HG03097 (cell line): ENCODE results near the gene CDC26.
"Not testable (repeated sequence)": the region's sequence is repeated elsewhere in the genome, so short reads cannot be mapped to it uniquely, and the experiment has no call there.

Experiments
- ATAC-seq: cut with Tn5 transposase; IDR thresholded peaks from one replicate; pipeline ENCODE4 v1.9.1; 2021; ENCODE audit not compliant: unreplicated experiment, low FRiP score

The CDC26 gene

DNA sequence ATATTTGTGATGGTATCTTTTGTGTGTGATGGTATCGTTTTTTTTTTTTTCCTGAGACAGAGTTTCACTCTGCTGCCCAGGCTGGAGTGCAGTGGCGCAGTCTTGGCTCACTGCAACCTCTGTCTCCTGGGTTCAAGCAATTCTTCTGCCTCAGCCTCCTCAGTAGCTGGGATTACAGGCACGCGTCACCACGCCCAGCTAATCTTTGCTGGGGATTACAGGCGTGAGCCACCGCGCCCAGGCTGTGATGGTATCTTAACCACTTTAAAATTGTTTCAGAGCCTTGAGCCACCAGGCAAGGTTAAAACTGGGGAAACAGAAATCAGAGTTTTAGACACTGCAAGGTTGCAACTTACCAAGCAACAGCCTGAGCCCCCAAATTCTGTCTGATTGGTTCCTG lies 20.9 kb upstream of the CDC26 start:
- ATAC-seq, result not testable (repeated sequence)

GRCh38 chr9:113293285-113293878 lies 18.0 kb upstream of the CDC26 start:
- no peak for ATAC-seq

DNA sequence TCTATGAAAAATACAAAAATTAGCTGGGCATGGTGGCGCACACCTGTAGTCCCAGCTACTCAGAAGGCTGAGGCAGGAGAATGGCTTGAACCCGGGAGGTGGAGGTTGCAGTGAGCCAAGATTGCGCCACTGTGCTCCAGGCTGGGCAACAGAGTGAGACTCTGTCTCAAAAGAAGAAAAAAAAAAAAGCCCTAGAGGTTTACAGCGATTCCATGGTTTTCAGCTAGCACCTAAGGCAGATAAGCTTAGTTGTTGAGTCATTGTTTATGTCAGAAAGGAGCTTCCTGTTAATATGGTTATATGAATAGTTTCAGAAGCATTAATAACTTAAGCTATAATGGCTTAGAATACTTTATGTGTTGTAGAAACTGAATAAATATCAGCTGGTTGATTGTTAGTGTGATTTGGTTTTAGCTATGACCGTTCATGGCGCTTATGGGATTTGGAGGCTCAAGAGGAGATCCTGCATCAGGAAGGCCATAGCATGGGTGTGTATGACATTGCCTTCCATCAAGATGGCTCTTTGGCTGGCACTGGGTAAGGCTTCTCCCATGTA lies 14.8 kb upstream of the CDC26 start:
- ATAC-seq, result no peak

- ATAC-seq, result no peak
These were observed 13.7 kb upstream of the CDC26 start for GRCh38 chr9:113289091-113289490.

DNA sequence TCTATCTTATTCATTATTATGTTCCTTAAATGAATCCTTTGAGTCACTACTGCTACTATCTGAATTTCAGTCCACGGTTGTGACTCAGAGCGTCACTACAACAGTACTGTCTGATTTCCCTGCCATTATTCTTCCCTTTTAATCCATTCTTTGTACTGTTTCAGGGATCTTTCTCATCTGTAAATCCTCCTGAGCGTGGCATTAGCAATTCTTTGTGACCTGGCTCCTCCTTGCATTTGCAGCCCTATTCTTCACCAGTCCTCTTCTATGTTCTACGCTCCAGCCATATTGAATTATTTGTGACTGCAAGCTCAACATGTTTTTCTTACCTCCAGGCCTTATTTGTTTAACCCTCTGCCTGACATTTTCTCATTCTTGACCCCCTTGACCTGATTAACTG lies 6.0 kb upstream of the CDC26 start:
- no peak for ATAC-seq

DNA sequence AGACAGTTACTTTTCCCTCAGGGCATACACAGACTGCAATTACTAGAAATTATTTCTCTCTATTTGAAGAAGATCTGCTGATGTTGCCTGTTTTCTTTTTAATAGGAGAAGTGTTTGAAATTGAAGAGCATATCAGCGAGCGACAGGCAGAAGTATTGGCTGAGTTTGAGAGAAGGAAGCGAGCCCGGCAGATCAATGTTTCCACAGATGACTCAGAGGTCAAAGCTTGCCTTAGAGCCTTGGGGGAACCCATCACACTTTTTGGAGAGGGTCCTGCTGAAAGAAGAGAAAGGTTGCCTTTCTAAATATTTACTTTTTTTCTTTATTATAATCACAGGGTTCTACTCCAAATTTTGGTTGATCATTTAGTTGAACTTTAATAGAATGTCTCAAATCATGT lies 3.5 kb upstream of the CDC26 start:
- no peak for ATAC-seq

- ATAC-seq, result peak; percentile 7
These were observed 757 bp downstream of the CDC26 start for GRCh38 chr9:113274474-113275156.

- ATAC-seq, result no peak
These were observed 5.5 kb downstream of the CDC26 start for GRCh38 chr9:113269871-113270270.

DNA sequence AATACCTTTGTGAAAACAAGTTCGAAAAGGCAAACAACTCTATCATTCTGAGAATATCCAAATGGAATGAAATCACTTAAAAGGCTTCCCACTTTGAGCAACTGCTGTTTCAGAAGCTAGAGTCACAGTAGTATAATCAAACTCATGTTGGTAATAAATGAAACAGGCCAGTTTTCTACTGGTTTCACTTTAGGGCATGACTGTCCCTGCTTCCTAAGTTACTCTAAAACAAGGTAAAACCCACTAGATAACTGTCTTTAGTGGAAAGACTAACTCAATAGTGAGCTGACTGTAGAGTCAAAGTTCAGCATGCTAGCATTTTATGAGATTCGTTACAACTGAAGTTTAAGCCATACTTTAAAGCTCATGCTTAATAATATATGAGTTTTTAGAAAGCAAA lies 6.0 kb downstream of the CDC26 start:
- ATAC-seq, result no peak

- no peak for ATAC-seq
These were observed 7.3 kb downstream of the CDC26 start for GRCh38 chr9:113267911-113268566.

DNA sequence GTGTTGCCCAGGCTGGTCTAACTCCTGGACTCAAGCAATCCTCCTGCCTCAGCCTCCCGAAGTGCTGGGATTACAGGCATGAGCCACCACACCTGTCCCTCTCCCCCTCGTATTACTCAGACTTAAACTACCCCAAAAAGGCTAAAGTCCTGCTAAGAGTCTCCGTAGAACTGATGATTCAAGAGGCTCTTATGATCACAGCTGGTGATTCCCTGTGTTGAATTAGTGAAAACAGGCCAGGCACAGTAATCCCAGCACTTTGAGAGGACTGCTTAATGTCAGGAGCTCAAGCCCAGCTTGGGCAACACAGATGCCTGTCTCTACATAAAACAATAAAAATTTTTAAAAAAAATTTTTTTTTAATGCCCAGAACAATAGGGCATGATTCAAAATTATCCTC lies 9.2 kb downstream of the CDC26 start:
- ATAC-seq, result no peak

GRCh38 chr9:113261917-113262671 lies 13.3 kb downstream of the CDC26 start:
- ATAC-seq, result no peak

DNA sequence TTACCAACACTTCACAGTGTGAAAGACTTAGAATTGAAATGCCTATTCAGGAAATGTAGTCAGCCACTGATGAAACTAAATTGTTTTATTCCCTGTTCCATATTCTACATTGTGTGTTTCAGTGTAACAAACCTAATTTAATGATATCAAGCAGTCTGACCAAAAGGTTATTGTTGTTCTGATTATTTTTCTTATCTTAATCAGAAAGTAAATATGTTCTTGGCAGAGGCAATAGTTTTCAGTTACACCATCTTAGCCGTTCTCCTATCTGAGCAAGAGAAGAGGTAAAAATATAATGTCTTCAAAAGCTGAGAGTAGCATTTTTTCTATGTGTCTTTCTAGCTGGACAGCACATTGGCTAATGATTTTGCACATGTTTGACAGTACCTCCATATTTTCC lies 17.1 kb downstream of the CDC26 start:
- ATAC-seq, result no peak

- ATAC-seq, result no peak
These were observed 17.5 kb downstream of the CDC26 start for GRCh38 chr9:113257863-113258262.

DNA sequence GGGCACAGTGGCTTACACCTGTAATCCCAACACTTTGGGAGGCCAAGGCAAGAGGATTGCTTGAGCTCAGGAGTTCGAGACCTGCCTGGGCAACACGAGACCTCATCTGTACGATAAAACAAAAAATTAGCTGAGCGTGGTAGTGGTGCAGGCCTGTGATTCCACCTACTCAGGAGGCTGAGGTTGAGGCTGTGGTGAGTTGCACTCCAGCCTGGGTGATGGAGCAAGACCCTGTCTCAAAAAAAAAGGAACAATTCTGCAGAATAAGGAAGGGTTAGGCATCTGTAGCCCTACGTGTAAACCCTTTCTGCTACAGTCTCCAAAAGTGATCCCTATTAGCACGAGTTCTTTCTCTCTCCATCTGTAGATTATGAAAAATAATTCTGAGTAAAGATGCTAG lies 19.9 kb downstream of the CDC26 start:
- ATAC-seq, result no peak

DNA sequence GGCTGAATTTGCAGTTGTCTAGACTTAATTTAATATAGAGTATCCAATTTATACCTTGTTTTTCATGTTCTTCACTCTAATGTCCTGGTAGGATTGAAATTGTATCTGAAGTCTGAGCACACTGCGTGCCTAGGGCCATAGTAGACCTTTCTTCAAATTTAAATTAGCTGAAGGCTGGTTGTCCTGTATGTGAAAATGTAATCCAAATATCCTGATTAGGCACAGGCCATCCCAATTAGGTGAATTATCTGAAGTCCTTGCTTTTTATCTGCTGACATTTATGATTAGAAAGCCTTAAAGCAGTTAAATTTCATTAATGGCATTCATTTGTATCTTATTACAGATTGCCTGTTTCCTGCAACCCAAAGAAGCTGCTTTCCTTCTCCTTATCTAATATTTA lies 20.4 kb downstream of the CDC26 start:
- ATAC-seq, result no peak

GRCh38 chr9:113250807-113251206 lies 24.6 kb downstream of the CDC26 start:
- no peak for ATAC-seq

DNA sequence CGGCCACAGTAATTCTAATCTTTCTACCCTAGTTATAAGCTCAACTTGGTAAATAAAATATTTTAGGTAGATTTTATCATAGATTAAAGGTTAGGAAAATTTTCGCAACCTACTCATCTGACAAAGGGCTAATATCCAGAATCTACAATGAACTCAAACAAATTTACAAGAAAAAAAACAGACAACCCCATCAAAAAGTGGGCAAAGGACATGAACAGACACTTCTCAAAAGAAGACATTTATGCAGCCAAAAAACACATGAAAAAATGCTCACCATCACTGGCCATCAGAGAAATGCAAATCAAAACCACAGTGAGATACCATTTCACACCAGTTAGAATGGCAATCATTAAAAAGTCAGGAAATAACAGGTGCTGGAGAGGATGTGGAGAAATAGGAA lies 25.7 kb downstream of the CDC26 start:
- ATAC-seq, result not testable (repeated sequence)

DNA sequence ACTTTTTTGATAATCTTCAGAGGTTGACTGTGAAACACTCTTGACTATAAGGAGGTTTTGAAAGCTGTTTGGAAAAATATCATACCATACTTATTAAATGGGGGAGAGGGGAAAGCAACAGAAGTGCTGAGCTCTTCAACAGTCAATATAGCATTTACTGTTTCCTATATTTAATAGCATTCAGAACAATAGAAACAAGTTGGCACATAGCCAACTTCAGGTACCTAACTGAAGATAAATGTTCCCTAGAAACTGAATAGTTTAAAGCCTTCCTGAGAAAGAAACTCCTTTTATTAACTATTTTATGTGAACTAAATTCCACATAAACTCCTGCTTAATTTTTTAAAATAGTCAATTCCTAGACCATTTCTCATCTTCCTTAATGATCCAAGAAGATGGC lies 27.7 kb downstream of the CDC26 start:
- no peak for ATAC-seq

- no peak for ATAC-seq
These were observed 28.4 kb downstream of the CDC26 start for GRCh38 chr9:113246928-113247327.

- ATAC-seq, result no peak
These were observed 29.5 kb downstream of the CDC26 start for GRCh38 chr9:113245894-113246293.
